ENCODE results near the gene RALGPS1. TPM values are rescaled to one million over a fixed set of nuclear protein-coding genes. Genes with fewer than 3 reads are reported as not detected.
A peak's percentile ranks its signal among the peaks of the same experiment; 100 is the strongest.

RALGPS1 gene
- total RNA-seq, 1 donor = 2.9 TPM

DNA sequence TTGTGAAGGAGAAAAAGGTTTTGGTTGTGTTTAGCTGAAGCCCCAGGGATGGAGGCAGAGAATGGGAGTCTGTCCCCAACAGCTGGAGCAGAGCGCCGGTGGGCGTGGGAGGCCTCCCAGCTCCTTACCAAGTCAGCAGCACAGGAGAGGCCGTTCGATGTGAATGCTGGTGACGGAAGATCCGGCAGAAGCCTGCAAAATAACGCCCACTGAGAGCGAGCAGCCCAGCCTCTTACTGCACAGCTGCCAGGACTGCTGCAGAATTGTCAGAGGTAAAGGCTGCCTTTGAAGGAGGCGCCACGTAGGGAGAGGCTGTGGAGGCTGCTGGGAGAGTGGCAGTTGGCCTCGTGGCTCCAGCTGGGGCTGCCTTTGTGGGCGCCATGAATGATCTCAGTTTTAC, 181.6 kb downstream of the RALGPS1 start:
- no peak overlapping the region for H3K4me3 ChIP-seq (ENCODE audit: low read depth, low read length)
- DNase-seq (ENCODE audit: low read depth) = no peak
- TF ChIP-seq, protein P1, sequence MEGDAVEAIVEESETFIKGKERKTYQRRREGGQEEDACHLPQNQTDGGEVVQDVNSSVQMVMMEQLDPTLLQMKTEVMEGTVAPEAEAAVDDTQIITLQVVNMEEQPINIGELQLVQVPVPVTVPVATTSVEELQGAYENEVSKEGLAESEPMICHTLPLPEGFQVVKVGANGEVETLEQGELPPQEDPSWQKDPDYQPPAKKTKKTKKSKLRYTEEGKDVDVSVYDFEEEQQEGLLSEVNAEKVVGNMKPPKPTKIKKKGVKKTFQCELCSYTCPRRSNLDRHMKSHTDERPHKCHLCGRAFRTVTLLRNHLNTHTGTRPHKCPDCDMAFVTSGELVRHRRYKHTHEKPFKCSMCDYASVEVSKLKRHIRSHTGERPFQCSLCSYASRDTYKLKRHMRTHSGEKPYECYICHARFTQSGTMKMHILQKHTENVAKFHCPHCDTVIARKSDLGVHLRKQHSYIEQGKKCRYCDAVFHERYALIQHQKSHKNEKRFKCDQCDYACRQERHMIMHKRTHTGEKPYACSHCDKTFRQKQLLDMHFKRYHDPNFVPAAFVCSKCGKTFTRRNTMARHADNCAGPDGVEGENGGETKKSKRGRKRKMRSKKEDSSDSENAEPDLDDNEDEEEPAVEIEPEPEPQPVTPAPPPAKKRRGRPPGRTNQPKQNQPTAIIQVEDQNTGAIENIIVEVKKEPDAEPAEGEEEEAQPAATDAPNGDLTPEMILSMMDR (IDR thresholded peaks at IDR 0.05; ENCODE audit: insufficient read depth, low read length) = no peak

- TF ChIP-seq, protein P1 (IDR thresholded peaks at IDR 0.05; ENCODE audit: insufficient read depth, low read length) = no peak
- no peak for DNase-seq (ENCODE audit: low read depth)
- no peak overlapping the region for H3K4me3 ChIP-seq (ENCODE audit: low read depth, low read length)
Observed at GRCh38 chr9:127097683-127098082, 183.1 kb downstream of the RALGPS1 start.

GRCh38 chr9:127098916-127099553, 184.5 kb downstream of the RALGPS1 start:
- no peak overlapping the region for H3K4me3 ChIP-seq (ENCODE audit: low read depth, low read length)
- TF ChIP-seq, protein P1 (IDR thresholded peaks at IDR 0.05; ENCODE audit: insufficient read depth, low read length) = no peak
- peak; percentile 18 for DNase-seq (ENCODE audit: low read depth)

DNA sequence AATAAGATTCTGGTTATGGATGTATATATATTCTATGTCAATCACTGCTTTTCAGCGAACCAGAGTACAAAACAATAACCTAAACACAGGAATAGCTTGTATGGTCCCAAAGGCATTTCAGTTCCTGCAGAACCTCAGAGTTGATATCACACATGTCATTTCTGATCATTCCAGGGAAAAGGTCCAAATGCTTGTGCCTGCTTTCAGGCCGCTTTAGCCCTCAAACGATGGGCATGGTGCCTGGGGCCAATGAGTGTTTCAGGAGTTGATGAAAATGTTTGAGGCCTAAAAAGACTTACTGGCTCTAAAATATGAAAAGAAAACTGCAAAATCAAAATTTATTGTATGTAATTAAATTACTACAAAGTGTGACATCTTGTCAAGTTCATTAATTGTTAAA, 185.1 kb downstream of the RALGPS1 start:
- peak; percentile 24 for DNase-seq (ENCODE audit: low read depth)
- TF ChIP-seq, protein P1 (IDR thresholded peaks at IDR 0.05; ENCODE audit: insufficient read depth, low read length) = no peak
- no peak overlapping the region for H3K4me3 ChIP-seq (ENCODE audit: low read depth, low read length)

DNA sequence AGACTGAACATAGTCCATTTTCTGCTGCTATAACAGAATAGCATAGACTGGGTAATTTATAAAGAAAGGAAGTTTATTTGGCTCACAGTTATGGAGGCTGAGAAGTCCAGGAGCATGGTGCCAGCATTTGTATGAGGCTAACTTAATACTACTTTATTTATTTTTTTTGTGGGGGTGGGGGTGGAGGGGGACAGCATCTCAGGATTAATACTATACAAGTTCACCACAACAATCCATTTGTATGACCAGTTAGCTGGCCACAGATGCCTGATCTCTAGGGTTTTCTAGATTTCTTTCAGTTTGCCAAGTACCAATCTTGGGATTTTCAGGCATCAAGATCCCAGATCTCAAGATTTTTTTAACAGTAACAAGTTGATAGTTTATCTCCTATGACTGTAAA, 187.6 kb downstream of the RALGPS1 start:
- H3K4me3 ChIP-seq (ENCODE audit: low read depth, low read length) = no peak overlapping the region
- DNase-seq (ENCODE audit: low read depth) = peak; percentile 42
- TF ChIP-seq, protein P1 (IDR thresholded peaks at IDR 0.05; ENCODE audit: insufficient read depth, low read length) = no peak

- no peak overlapping the region for H3K4me3 ChIP-seq (ENCODE audit: low read depth, low read length)
- DNase-seq (ENCODE audit: low read depth) = no peak
- TF ChIP-seq, protein P1 (IDR thresholded peaks at IDR 0.05; ENCODE audit: insufficient read depth, low read length) = no peak
Observed at GRCh38 chr9:127102788-127103187, 188.2 kb downstream of the RALGPS1 start.

Data from fibroblast of the aortic adventitia (primary cell).